Ectodermal cell (in vitro differentiated cells): ENCODE results near the gene COL25A1.

ENCODE experiments used
- H3K27ac ChIP-seq: 2 replicates; pipeline ENCODE4 v1.7.0; 2013; ENCODE audit warnings: mild to moderate bottlenecking, low read depth, low read length; ENCODE audit not compliant: insufficient read depth, poor library complexity, severe bottlenecking
- H3K27me3 ChIP-seq: 2 replicates; pipeline ENCODE4 v1.7.0; 2013; ENCODE audit warnings: mild to moderate bottlenecking, low read length; ENCODE audit not compliant: insufficient read depth, control insufficient read depth, poor library complexity, severe bottlenecking
- H3K36me3 ChIP-seq: one replicate; pipeline ENCODE4 v1.7.0; 2013; ENCODE audit warnings: low read length; ENCODE audit not compliant: control insufficient read depth, insufficient read depth
- H3K4me1 ChIP-seq: one replicate; pipeline ENCODE4 v1.7.0; 2013; ENCODE audit warnings: low read length; ENCODE audit not compliant: control insufficient read depth, insufficient read depth
- H3K4me3 ChIP-seq: 2 replicates; pipeline ENCODE4 v1.7.0; 2013; ENCODE audit warnings: low read depth, low read length, control low read depth; ENCODE audit not compliant: insufficient read depth
- H3K9me3 ChIP-seq: 2 replicates; pipeline ENCODE4 v1.7.0; 2013; ENCODE audit warnings: mild to moderate bottlenecking, low read length, moderate library complexity; ENCODE audit not compliant: control insufficient read depth
- WGBS, 2 experiments: methylation state at CpG; one replicate each; pipeline ENCODE4 v1.1.7; 2013; ENCODE audit warnings: missing lambda C conversion rate in 2 of 2; 5-methylcytosine and 5-hydroxymethylcytosine counted together

Gene COL25A1

DNA sequence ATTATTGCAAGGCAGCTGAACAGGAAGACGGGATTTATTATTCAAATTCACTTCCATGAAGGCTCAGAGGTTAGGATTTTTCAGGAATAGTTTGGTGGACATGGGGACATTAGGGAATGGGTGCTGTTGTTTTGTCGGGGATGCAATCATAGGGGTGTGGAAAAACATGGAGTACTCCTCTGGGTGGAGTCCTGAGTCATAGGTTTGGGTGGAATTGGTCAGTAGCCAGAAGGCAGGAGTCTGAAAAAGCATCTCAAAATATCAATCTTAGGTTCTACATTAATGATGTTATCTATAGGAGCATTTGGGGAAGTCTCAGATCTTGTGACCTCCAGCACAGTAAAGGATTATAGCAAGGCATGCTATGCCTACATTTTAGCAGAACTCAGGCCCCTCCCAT is 525.1 kb downstream of the COL25A1 start:
- 98% methylated on average over 2 of the region's 2 CpGs for WGBS, 2 experiments
- Histone ChIP-seq H3K36me3 (no peaks in the 10 kb centered on the region), H3K27me3 (no peaks in the 10 kb centered on the region), H3K9me3 (no peaks in the 10 kb centered on the region), H3K4me1 (no peaks in the 10 kb centered on the region), H3K27ac (no peak overlapping the region), H3K4me3 (no peak overlapping the region)

- Histone ChIP-seq H3K27me3 (no peaks in the 10 kb centered on the region), H3K4me1 (no peaks in the 10 kb centered on the region), H3K4me3 (no peak overlapping the region), H3K27ac (no peak overlapping the region), H3K36me3 (no peaks in the 10 kb centered on the region), H3K9me3 (no peaks in the 10 kb centered on the region)
- 90 to 95% methylated on average over 5 of the region's 5 CpGs for WGBS, 2 experiments
Measured at GRCh38 chr4:108775921-108776320, 526.5 kb downstream of the COL25A1 start.

DNA sequence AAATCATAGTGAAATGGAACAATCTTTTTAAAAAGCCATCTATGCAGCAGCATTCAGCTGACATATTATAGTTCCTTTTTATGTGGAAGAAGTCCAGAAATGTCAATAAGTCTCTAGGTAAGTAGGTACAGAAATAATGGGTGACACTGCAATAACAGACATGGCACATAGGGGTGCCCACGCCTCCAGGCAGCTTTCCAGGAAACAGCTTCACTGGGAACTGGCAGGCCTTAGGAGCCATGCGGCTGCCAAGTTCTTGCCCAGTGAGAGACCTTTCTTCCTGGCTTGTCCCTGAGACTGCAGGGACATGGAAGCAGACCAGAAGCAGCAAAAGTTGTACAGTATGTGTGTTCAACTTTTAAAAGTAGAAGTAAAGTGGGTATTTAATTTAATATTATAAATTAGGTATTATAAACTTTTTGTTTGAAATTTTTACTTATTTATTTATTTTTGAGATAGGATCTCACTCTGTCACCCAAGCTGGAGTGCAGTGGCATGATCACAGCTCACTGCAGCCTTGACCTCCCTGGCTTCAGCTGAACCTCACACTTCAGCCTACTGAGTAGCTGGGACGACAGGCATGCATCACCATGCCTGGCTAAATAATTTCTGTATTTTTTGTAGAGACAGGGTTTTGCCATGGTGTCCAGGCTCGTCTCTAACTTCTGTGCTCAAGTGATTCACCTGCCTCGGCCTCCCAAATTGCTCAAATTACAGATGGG is 527.5 kb downstream of the COL25A1 start:
- Histone ChIP-seq H3K9me3 (no peaks in the 10 kb centered on the region), H3K36me3 (no peaks in the 10 kb centered on the region), H3K27me3 (no peaks in the 10 kb centered on the region), H3K27ac (no peak overlapping the region), H3K4me1 (no peaks in the 10 kb centered on the region), H3K4me3 (no peak overlapping the region)
- WGBS, 2 experiments: 90 to 95% methylated on average over 5 of the region's 5 CpGs

DNA sequence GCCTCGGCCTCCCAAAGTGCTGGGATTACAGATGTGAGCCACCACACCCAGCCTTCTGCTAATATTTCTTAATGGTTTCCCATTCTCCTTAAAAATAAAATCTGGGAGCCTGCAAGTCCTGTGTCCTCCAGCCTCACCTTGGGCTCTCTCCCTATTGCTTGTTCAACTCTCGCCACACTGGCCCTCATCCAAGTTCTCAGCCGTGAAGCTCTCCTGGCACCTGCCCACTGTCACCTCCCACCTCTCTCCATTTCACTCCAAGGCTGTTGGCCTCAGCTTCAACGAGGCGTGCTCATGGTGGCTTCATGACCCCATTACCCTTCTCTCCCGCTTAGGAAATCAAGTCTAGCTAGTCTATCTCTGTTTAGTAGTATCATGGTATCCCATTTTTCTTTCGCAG is 530.1 kb downstream of the COL25A1 start:
- no peaks in the 10 kb centered on the region for H3K36me3 ChIP-seq
- H3K27ac ChIP-seq: no peak overlapping the region
- WGBS, 2 experiments: 91 to 96% methylated on average over 7 of the region's 7 CpGs
- H3K4me3 ChIP-seq: no peak overlapping the region
- no peaks in the 10 kb centered on the region for H3K27me3 ChIP-seq
- H3K4me1 ChIP-seq: no peaks in the 10 kb centered on the region
- H3K9me3 ChIP-seq: no peaks in the 10 kb centered on the region

DNA sequence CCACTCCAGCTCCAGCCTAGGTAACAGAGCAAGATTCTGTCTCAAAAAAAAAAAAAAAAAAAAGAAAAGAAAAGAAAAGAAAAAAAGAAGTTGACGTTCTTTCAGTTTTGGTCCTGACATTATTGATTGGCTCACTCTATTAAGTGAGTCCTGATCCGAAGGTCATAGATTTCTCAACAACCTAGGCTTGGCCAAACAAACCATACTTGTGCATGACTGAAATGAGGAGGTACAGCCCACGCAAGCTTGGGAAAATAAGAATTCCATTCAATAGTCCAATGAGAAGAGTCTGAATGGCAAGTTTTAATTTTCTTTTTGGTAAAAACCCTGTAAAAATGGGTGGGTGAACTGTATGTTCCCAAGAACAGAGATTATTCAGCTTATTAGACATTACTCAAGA is 536.4 kb downstream of the COL25A1 start:
- H3K27me3 ChIP-seq: peaks cover 24% of the 10 kb centered on the region
- H3K36me3 ChIP-seq: no peaks in the 10 kb centered on the region
- H3K9me3 ChIP-seq: no peaks in the 10 kb centered on the region
- H3K4me3 ChIP-seq: no peak overlapping the region
- no peak overlapping the region for H3K27ac ChIP-seq
- WGBS, 2 experiments: 87 to 93% methylated on average over 3 of the region's 3 CpGs
- H3K4me1 ChIP-seq: no peaks in the 10 kb centered on the region

DNA sequence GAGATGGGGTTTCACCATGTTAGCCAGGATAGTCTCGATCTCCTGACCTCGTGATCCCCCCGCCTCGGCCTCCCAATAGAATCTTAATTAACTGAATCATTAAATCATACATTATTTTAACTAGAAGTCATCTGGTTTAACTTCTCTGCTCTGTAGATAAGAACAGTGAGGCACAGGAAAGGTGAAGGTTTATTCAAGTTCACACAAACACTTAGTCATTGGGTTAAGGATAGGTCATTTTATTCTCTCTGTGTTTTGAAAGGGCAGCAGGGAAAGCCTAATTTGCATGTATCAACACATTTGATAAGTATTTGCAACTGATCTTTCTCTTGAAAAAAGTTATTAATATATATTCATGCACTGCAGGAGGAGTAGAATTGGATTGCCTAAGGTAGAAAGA is 538.5 kb downstream of the COL25A1 start:
- Histone ChIP-seq H3K9me3 (no peaks in the 10 kb centered on the region), H3K4me1 (no peaks in the 10 kb centered on the region), H3K36me3 (no peaks in the 10 kb centered on the region), H3K4me3 (no peak overlapping the region), H3K27me3 (peaks cover 33% of the 10 kb centered on the region), H3K27ac (no peak overlapping the region)
- 83 to 100% methylated on average over 2 to 4 of the region's 4 CpGs for WGBS, 2 experiments

DNA sequence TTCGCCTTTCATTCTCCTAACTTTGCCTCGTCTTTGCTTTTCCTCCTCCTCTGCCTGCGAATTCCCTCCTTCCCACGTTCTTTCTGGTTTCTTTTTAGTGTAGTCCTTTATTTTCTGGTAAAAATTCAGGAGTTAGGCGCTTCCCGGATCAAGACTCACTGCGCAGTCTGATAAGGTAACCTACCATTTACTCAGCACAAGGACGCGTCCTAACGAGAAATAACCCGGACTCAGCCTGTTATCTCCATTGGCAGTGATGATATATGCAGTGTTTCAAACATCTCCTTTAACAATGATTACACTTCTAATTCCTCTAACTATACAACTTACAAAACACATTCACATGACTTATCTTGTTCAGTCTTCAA is 539.2 kb downstream of the COL25A1 start:
- Histone ChIP-seq H3K4me1 (no peaks in the 10 kb centered on the region), H3K27ac (no peak overlapping the region), H3K9me3 (no peaks in the 10 kb centered on the region), H3K27me3 (peaks cover 33% of the 10 kb centered on the region), H3K4me3 (peak overlapping the region; percentile 67), H3K36me3 (no peaks in the 10 kb centered on the region)
- WGBS, 2 experiments: 54 to 55% methylated on average over 11 of the region's 11 CpGs

DNA sequence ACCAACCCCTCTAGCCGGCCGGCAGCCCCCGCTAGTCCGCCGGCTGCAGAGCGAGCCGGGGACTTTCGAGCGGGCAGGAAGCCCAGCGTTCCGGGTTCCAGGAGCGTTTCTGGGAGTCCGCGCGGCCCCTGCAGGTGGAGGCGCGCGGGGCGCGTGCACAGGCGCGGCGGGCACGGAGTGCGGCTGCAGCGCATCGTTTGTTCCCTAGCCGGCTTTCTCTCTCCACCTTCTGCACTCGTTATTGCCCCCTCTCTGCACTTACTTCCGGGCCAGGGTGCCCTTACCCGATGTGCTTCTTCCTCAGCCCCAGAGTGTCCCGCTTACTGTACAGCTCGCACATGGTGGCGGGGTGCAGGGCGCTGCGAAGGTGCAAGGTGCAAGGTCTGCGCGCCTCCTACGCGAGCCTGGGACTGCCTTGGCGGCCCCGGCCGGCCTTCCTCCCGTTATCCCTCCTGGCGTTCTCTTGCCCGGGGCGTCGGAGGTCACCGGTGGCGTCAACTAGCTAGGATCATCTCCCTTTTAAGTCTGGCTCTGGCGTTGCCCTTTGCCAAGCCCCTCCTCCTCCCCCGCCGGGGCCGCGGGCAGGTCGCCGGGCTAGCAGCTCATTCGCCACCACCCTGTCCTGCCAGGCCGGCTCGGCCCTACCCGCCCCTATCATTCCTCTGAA is 539.8 kb downstream of the COL25A1 start, which contains the start of gene ETNPPL:
Gene ETNPPL, minus strand, starts transcription at position 495 of the 667 bp plus-strand sequence. Its CDS starts 155 bp downstream, at position 340.
- WGBS, 2 experiments: 1% methylated on average over 61 of the region's 61 CpGs
- Histone ChIP-seq H3K4me1 (no peaks in the 10 kb centered on the region), H3K27me3 (peaks cover 33% of the 10 kb centered on the region), H3K4me3 (peak within 1 kb of the TSS; percentile 67), H3K36me3 (no peaks in the 10 kb centered on the region), H3K27ac (no peak within 1 kb of the TSS), H3K9me3 (no peaks in the 10 kb centered on the region)
